ENCODE data around the gene HAP1. TPM values are rescaled to one million over a fixed set of nuclear protein-coding genes. Genes with fewer than 3 reads are reported as not detected.

HAP1 gene
- total RNA-seq, 4 donors from 2014 or later, result 0.34 to 0.94 (median 0.53) TPM

GRCh38 chr17:41751288-41751687, 16.8 kb upstream of the HAP1 start:
- Histone ChIP-seq H3K27me3 (no peaks in the 10 kb centered on the region), H3K9me3 (no peaks in the 10 kb centered on the region), H3K4me3 (no peak overlapping the region), H3K36me3 (peaks cover 20 to 56% (median 22%) of the 10 kb centered on the region in 3 donors), H3K4me1 (no peaks in the 10 kb centered on the region), H3K27ac (no peak overlapping the region)
- TF ChIP-seq CTCF (IDR thresholded peaks at IDR 0.05) (no peak), POLR2A (IDR thresholded peaks at IDR 0.05) (no peak)
- intact Hi-C loops (cut with DNase I), result no loop called here
- DNase-seq, result no peak
- WGBS, 2 donors, result 13 to 72% methylated on average over 2 to 3 of the region's 3 CpGs

GRCh38 chr17:41750862-41751261, 16.4 kb upstream of the HAP1 start:
- H3K9me3 ChIP-seq, result no peaks in the 10 kb centered on the region
- 60 to 84% methylated on average over 4 of the region's 4 CpGs for WGBS, 2 donors
- no peaks in the 10 kb centered on the region for H3K4me1 ChIP-seq
- TF ChIP-seq CTCF (IDR thresholded peaks at IDR 0.05), result no peak
- H3K4me3 ChIP-seq, result no peak overlapping the region
- intact Hi-C loops (cut with DNase I), result no loop called here
- no peak overlapping the region for H3K27ac ChIP-seq
- H3K36me3 ChIP-seq, result peaks cover 16 to 51% (median 18%) of the 10 kb centered on the region in 3 donors
- no peak for DNase-seq
- no peaks in the 10 kb centered on the region for H3K27me3 ChIP-seq

- Histone ChIP-seq H3K27me3 (no peaks in the 10 kb centered on the region), H3K36me3 (peaks cover 0 to 26% (median 0%) of the 10 kb centered on the region in 3 donors), H3K4me1 (no peaks in the 10 kb centered on the region), H3K9me3 (no peaks in the 10 kb centered on the region), H3K4me3 (no peak overlapping the region), H3K27ac (no peak overlapping the region)
- DNase-seq, result no peak
- intact Hi-C loops (cut with DNase I), result no loop called here
- WGBS, 2 donors, result 85 to 90% methylated on average over 5 of the region's 6 CpGs
- TF ChIP-seq POLR2A (IDR thresholded peaks at IDR 0.05) (no peak), CTCF (IDR thresholded peaks at IDR 0.05) (no peak)
These were observed 13.8 kb upstream of the HAP1 start for GRCh38 chr17:41748275-41748674.

GRCh38 chr17:41741709-41742108, 7.3 kb upstream of the HAP1 start:
- DNase-seq, result no peak
- Histone ChIP-seq H3K36me3 (no peaks in the 10 kb centered on the region), H3K27me3 (peaks cover 0 to 12% (median 2%) of the 10 kb centered on the region in 4 donors), H3K9me3 (no peaks in the 10 kb centered on the region), H3K27ac (no peak overlapping the region), H3K4me3 (no peak overlapping the region), H3K4me1 (peaks cover 0 to 19% (median 9%) of the 10 kb centered on the region in 3 donors)
- intact Hi-C loops (cut with DNase I), result no loop called here
- WGBS, 2 donors, result 70 to 76% methylated on average over 9 of the region's 9 CpGs
- TF ChIP-seq POLR2A (IDR thresholded peaks at IDR 0.05) (no peak), CTCF (IDR thresholded peaks at IDR 0.05) (no peak)

- Histone ChIP-seq H3K9me3 (no peaks in the 10 kb centered on the region), H3K4me3 (no peak overlapping the region), H3K27me3 (peaks cover 0 to 24% (median 2%) of the 10 kb centered on the region in 4 donors), H3K4me1 (peaks cover 0 to 31% (median 9%) of the 10 kb centered on the region in 3 donors), H3K36me3 (no peaks in the 10 kb centered on the region), H3K27ac (no peak overlapping the region)
- intact Hi-C loops (cut with DNase I), result no loop called here
- TF ChIP-seq CTCF (IDR thresholded peaks at IDR 0.05) (no peak), POLR2A (IDR thresholded peaks at IDR 0.05) (no peak)
- 90 to 94% methylated on average over 5 of the region's 5 CpGs for WGBS, 2 donors
- no peak for DNase-seq
These were observed 6.1 kb upstream of the HAP1 start for GRCh38 chr17:41740506-41740905.

Data from esophagus squamous epithelium (tissue), 5 donors.